ENCODE data around the gene ADARB1.

- TF ChIP-seq CTCF (IDR thresholded peaks at IDR 0.05) (no peak), POLR2AphosphoS5 (IDR thresholded peaks at IDR 0.05) (no peak)
These were observed 145.7 kb downstream of the ADARB1 start for GRCh38 chr21:45220071-45220481.

Data from stomach (tissue), 4 donors.